ENCODE results near the gene WDR45.

Gene WDR45

GRCh38 chrX:49043220-49043986, 36.3 kb downstream of the WDR45 start, which contains the start of gene TFE3:
Gene TFE3 (minus strand): TSS chrX:49043357. CDS start chrX:49043226, 131 bp downstream.
- FAIRE-seq = peak; percentile 94

- FAIRE-seq = no peak
Measured at GRCh38 chrX:49042581-49043219, 37.0 kb downstream of the WDR45 start.

GRCh38 chrX:49041744-49042580, 37.7 kb downstream of the WDR45 start:
- no peak for FAIRE-seq

GRCh38 chrX:49040376-49040955, 39.2 kb downstream of the WDR45 start:
- no peak for FAIRE-seq

- no peak for FAIRE-seq
Measured at GRCh38 chrX:49039598-49040375, 39.9 kb downstream of the WDR45 start.

- FAIRE-seq = no peak
Measured at GRCh38 chrX:49037883-49038475, 41.7 kb downstream of the WDR45 start.

GRCh38 chrX:49030283-49030682, 49.4 kb downstream of the WDR45 start:
- no peak for FAIRE-seq

- no peak for FAIRE-seq
Measured at GRCh38 chrX:49029876-49030275, 49.8 kb downstream of the WDR45 start.
